ENCODE results near the gene NSMF. TPM values are rescaled to one million over a fixed set of nuclear protein-coding genes. Genes with fewer than 3 reads are reported as not detected.

Gene NSMF
- total RNA-seq, 2 donors from 2014 or later, result 42.4 to 128 TPM

- no peak for DNase-seq (ENCODE audit: low spot score)
- intact Hi-C loops (cut with DNase I), result no loop called here
- Histone ChIP-seq H3K9me3 (no peaks in the 10 kb centered on the region), H3K36me3 (no peaks in the 10 kb centered on the region), H3K4me3 (no peak overlapping the region), H3K27ac (no peak overlapping the region), H3K4me1 (replicated peaks) (no peaks in the 10 kb centered on the region), H3K27me3 (replicated peaks; ENCODE audit: insufficient read depth) (no peaks in the 10 kb centered on the region)
- 94% methylated on average over 13 of the region's 13 CpGs for WGBS
- TF ChIP-seq POLR2AphosphoS5 (IDR thresholded peaks at IDR 0.05), result no peak
- no peak for TF ChIP-seq POLR2A (IDR thresholded peaks at IDR 0.05)
- TF ChIP-seq, protein P1, sequence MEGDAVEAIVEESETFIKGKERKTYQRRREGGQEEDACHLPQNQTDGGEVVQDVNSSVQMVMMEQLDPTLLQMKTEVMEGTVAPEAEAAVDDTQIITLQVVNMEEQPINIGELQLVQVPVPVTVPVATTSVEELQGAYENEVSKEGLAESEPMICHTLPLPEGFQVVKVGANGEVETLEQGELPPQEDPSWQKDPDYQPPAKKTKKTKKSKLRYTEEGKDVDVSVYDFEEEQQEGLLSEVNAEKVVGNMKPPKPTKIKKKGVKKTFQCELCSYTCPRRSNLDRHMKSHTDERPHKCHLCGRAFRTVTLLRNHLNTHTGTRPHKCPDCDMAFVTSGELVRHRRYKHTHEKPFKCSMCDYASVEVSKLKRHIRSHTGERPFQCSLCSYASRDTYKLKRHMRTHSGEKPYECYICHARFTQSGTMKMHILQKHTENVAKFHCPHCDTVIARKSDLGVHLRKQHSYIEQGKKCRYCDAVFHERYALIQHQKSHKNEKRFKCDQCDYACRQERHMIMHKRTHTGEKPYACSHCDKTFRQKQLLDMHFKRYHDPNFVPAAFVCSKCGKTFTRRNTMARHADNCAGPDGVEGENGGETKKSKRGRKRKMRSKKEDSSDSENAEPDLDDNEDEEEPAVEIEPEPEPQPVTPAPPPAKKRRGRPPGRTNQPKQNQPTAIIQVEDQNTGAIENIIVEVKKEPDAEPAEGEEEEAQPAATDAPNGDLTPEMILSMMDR (IDR thresholded peaks at IDR 0.05), result no peak
Observed at GRCh38 chr9:137491735-137492432, 32.8 kb upstream of the NSMF start.

GRCh38 chr9:137490532-137491186, 31.5 kb upstream of the NSMF start:
- no peak for DNase-seq (ENCODE audit: low spot score)
- H3K4me3 ChIP-seq, result no peak overlapping the region
- H3K9me3 ChIP-seq, result no peaks in the 10 kb centered on the region
- no peaks in the 10 kb centered on the region for H3K36me3 ChIP-seq
- no peaks in the 10 kb centered on the region for H3K27me3 ChIP-seq (replicated peaks; ENCODE audit: insufficient read depth)
- TF ChIP-seq, protein P1 (IDR thresholded peaks at IDR 0.05), result no peak
- TF ChIP-seq POLR2AphosphoS5 (IDR thresholded peaks at IDR 0.05) (no peak), POLR2A (IDR thresholded peaks at IDR 0.05) (no peak)
- H3K27ac ChIP-seq, result no peak overlapping the region
- no peaks in the 10 kb centered on the region for H3K4me1 ChIP-seq (replicated peaks)
- 85% methylated on average over 9 of the region's 9 CpGs for WGBS
- intact Hi-C loops (cut with DNase I), result no loop called here

GRCh38 chr9:137488906-137489305, 29.8 kb upstream of the NSMF start:
- WGBS, result 95% methylated on average over 6 of the region's 6 CpGs
- intact Hi-C loops (cut with DNase I), result no loop called here
- Histone ChIP-seq H3K9me3 (no peaks in the 10 kb centered on the region), H3K36me3 (no peaks in the 10 kb centered on the region), H3K4me1 (replicated peaks) (no peaks in the 10 kb centered on the region), H3K4me3 (no peak overlapping the region), H3K27me3 (replicated peaks; ENCODE audit: insufficient read depth) (no peaks in the 10 kb centered on the region), H3K27ac (no peak overlapping the region)
- no peak for DNase-seq (ENCODE audit: low spot score)
- TF ChIP-seq POLR2AphosphoS5 (IDR thresholded peaks at IDR 0.05) (no peak), POLR2A (IDR thresholded peaks at IDR 0.05) (no peak)
- TF ChIP-seq, protein P1 (IDR thresholded peaks at IDR 0.05), result no peak

GRCh38 chr9:137488327-137488653, 29.2 kb upstream of the NSMF start:
- intact Hi-C loops (cut with DNase I), result no loop called here
- no peak for DNase-seq (ENCODE audit: low spot score)
- Histone ChIP-seq H3K4me3 (no peak overlapping the region), H3K9me3 (no peaks in the 10 kb centered on the region), H3K27ac (no peak overlapping the region), H3K36me3 (no peaks in the 10 kb centered on the region), H3K27me3 (replicated peaks; ENCODE audit: insufficient read depth) (no peaks in the 10 kb centered on the region), H3K4me1 (replicated peaks) (no peaks in the 10 kb centered on the region)
- WGBS, result 76% methylated on average over 6 of the region's 6 CpGs
- TF ChIP-seq POLR2AphosphoS5 (IDR thresholded peaks at IDR 0.05) (no peak), POLR2A (IDR thresholded peaks at IDR 0.05) (no peak)
- TF ChIP-seq, protein P1 (IDR thresholded peaks at IDR 0.05), result no peak
